Pancreas (tissue), 10 donors: ENCODE measurements around the gene C12orf43. TPM values are rescaled to one million over a fixed set of nuclear protein-coding genes. Genes with fewer than 3 reads are reported as not detected.
"Not testable (repeated sequence)": the region's sequence is repeated elsewhere in the genome, so short reads cannot be mapped to it uniquely, and the experiment has no call there.

ENCODE experiments used
- ATAC-seq, 4 donors: fragments of 200-7000 bp; cut with Tn5 transposase; one replicate each; pipeline versions ENCODE4 v1.8.0 to v1.9.1; 2020; ENCODE audit warnings: mild to moderate bottlenecking in 4 of 4, moderate library complexity in 4 of 4
- DNase-seq, 6 donors: peaks; one replicate each; pipeline ENCODE4 v3.0.0-alpha.2; 2020
- FAIRE-seq: peaks from 2 replicates; lab custom pipeline; 2012; peaks lifted over from hg19 to GRCh38; lab: Jason Lieb, UNC
- H3K27ac ChIP-seq, 4 donors: fragments of 200-600 bp; sonication (generic); 1 replicate in 3 of 4; 2 replicates in 1 of 4; pipeline versions ENCODE4 v1.5.0 to v1.8.0; 2020
- H3K27me3 ChIP-seq, 4 donors: fragments of 200-600 bp; one replicate each; pipeline ENCODE4 v1.8.0; 2021
- H3K36me3 ChIP-seq, 3 donors: fragments of 200-600 bp; sonication (generic) in 1 of 3; one replicate each; pipeline versions ENCODE4 v1.5.0 to v1.8.0; 2020 to 2021
- H3K4me1 ChIP-seq, 3 donors: fragments of 200-600 bp; one replicate each; pipeline ENCODE4 v1.8.0; 2021
- H3K4me3 ChIP-seq, 4 donors: fragments of 200-600 bp; sonication (generic) in 2 of 4; one replicate each; pipeline versions ENCODE4 v1.5.0 to v1.8.0; 2020 to 2021
- H3K9me3 ChIP-seq, 4 donors: fragments of 200-600 bp; one replicate each; pipeline ENCODE4 v1.8.0; 2021
- WGBS, 2 donors: extraction: QIAGEN DNeasy Blood & Tissue Kit; methylation state at CpG; one replicate each; pipeline ENCODE4 v1.1.7; 2013; 5-methylcytosine and 5-hydroxymethylcytosine counted together
- intact Hi-C, 3 donors: fragments of 100-400 bp; cut with DNase I; formaldehyde crosslinking; loops; one replicate each; pipeline versions ENCODE4 v1.11.1 to v1.14.2; 2022
- polyA plus RNA-seq, 2 donors: library from polyadenylated mRNA; stranded (reverse); fragments of 200-250 nt; gene quantifications; one replicate each; pipeline ENCODE4 v1.2.3, GENCODE V29; 2013
- total RNA-seq, 6 donors: library from RNA; stranded (reverse); fragmentation: NEBNext Ultra II Directional in 4 of 6; extraction: Animal tissue kit (Norgen Biotek cat#: 25700) in 4 of 6; gene quantifications; one replicate each; pipeline versions ENCODE4 v1.2.1 to v1.2.4, GENCODE V29; 2021 to 2023
- TF ChIP-seq, protein P1 (sequence below), 4 donors: fragments of 200-600 bp; sonication (generic) in 3 of 4; IDR thresholded peaks; one replicate each; pipeline versions ENCODE4 v1.5.0 to v1.8.0; 2021; ENCODE audit warnings: antibody characterized with exemption in 4 of 4
- donor health status: healthy with polysubstance abuse.
- donor health status: DM: no; HTN: no; CAD: no; lungs with moderate emphysema.
- donor health status: DM: no; HTN: no; CAD: no.
- donor health status: control.
- donor health status: control.
- donor health status: Bipolar disorder and iron deficiency.
- donor health status: DM: yes; HTN: yes; CAD: no.
- donor health status: DM: no; HTN: no; CAD: no.
- donor health status: DM: no; HTN: no; CAD: no.
- donor health status: DM: yes; HTN: yes; CAD: no.

Gene C12orf43
- total and polyA plus RNA-seq, 8 donors = 4.5 to 7.9 (median 6.8) TPM

DNA sequence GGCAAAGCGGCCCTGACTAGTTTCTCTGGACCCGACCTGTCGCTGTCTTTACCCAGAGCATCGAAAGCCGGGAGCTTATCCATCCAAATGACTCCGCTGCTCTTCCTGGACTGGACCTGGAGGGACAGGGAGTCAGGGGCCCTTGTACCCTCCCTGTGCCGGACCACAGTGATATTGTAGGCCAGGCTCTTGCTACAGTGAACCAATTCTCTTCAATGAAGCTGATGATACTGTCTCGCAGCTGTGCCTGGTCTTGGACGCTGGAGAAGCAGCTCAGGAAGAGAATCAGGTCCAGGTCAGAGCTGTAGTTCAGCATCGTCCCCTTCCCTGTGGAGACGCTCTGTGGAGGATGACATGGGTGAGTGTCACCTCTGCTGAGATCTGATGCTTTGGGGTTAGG, 37.4 kb upstream of the C12orf43 start:
- intact Hi-C loops = no loop called here
- H3K4me3 ChIP-seq = no peak overlapping the region
- H3K4me1 ChIP-seq = no peaks in the 10 kb centered on the region
- no peak for DNase-seq
- WGBS, 2 donors = 84 to 85% methylated on average over 11 of the region's 11 CpGs
- no peak overlapping the region for H3K27ac ChIP-seq
- no peak for ATAC-seq
- H3K27me3 ChIP-seq = no peaks in the 10 kb centered on the region
- FAIRE-seq = no peak
- TF ChIP-seq, protein P1, sequence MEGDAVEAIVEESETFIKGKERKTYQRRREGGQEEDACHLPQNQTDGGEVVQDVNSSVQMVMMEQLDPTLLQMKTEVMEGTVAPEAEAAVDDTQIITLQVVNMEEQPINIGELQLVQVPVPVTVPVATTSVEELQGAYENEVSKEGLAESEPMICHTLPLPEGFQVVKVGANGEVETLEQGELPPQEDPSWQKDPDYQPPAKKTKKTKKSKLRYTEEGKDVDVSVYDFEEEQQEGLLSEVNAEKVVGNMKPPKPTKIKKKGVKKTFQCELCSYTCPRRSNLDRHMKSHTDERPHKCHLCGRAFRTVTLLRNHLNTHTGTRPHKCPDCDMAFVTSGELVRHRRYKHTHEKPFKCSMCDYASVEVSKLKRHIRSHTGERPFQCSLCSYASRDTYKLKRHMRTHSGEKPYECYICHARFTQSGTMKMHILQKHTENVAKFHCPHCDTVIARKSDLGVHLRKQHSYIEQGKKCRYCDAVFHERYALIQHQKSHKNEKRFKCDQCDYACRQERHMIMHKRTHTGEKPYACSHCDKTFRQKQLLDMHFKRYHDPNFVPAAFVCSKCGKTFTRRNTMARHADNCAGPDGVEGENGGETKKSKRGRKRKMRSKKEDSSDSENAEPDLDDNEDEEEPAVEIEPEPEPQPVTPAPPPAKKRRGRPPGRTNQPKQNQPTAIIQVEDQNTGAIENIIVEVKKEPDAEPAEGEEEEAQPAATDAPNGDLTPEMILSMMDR (IDR thresholded peaks at IDR 0.05) = no peak
- H3K9me3 ChIP-seq = no peaks in the 10 kb centered on the region
- no peaks in the 10 kb centered on the region for H3K36me3 ChIP-seq

GRCh38 chr12:121050725-121051124, 34.4 kb upstream of the C12orf43 start:
- intact Hi-C loops = no loop called here
- WGBS, 2 donors = 43 to 44% methylated on average over 2 of the region's 2 CpGs
- FAIRE-seq = no peak
- H3K27me3 ChIP-seq = no peaks in the 10 kb centered on the region
- TF ChIP-seq, protein P1 (IDR thresholded peaks at IDR 0.05) = no peak
- H3K4me1 ChIP-seq = no peaks in the 10 kb centered on the region
- ATAC-seq = no peak
- H3K4me3 ChIP-seq = no peak overlapping the region
- H3K36me3 ChIP-seq = no peaks in the 10 kb centered on the region
- no peaks in the 10 kb centered on the region for H3K9me3 ChIP-seq
- H3K27ac ChIP-seq = no peak overlapping the region
- no peak for DNase-seq

- intact Hi-C loops = no loop called here
- Histone ChIP-seq H3K27me3 (no peaks in the 10 kb centered on the region), H3K9me3 (no peaks in the 10 kb centered on the region), H3K4me3 (no peak overlapping the region), H3K36me3 (no peaks in the 10 kb centered on the region), H3K4me1 (no peaks in the 10 kb centered on the region), H3K27ac (no peak overlapping the region)
- TF ChIP-seq, protein P1 (IDR thresholded peaks at IDR 0.05) = no peak
- FAIRE-seq (no peak), DNase-seq (no peak), ATAC-seq (no peak)
- 74 to 76% methylated on average over 7 of the region's 7 CpGs for WGBS, 2 donors
Measured at GRCh38 chr12:121048442-121048841, 32.2 kb upstream of the C12orf43 start.

GRCh38 chr12:121047400-121047799, 31.1 kb upstream of the C12orf43 start:
- H3K27me3 ChIP-seq, H3K27ac ChIP-seq, intact Hi-C loops, H3K36me3 ChIP-seq, H3K4me1 ChIP-seq, H3K9me3 ChIP-seq, H3K4me3 ChIP-seq, ATAC-seq, DNase-seq, FAIRE-seq: not testable (repeated sequence)
- 80 to 82% methylated on average over 12 of the region's 12 CpGs for WGBS, 2 donors

GRCh38 chr12:121043067-121043466, 26.8 kb upstream of the C12orf43 start:
- FAIRE-seq (no peak), ATAC-seq (no peak)

More at GRCh38 chr12:121043067-121043466, 26.8 kb upstream of the C12orf43 start:
- TF ChIP-seq, protein P1 (IDR thresholded peaks at IDR 0.05) = no peak
- Histone ChIP-seq H3K27me3 (no peaks in the 10 kb centered on the region), H3K36me3 (no peaks in the 10 kb centered on the region), H3K9me3 (no peaks in the 10 kb centered on the region), H3K4me3 (no peak overlapping the region), H3K27ac (no peak overlapping the region), H3K4me1 (no peaks in the 10 kb centered on the region)
- intact Hi-C loops = no loop called here
- 68 to 71% methylated on average over 4 of the region's 4 CpGs for WGBS, 2 donors
- DNase-seq = no peak
